Measurements from ENCODE around the gene GAB1.
"Not testable (repeated sequence)": the region's sequence is repeated elsewhere in the genome, so short reads cannot be mapped to it uniquely, and the experiment has no call there.

Gene GAB1

GRCh38 chr4:143338313-143338712 lies 1.6 kb downstream of the GAB1 start:
- DNase-seq (ENCODE audit: low read depth), result no peak

GRCh38 chr4:143339497-143339896 lies 2.8 kb downstream of the GAB1 start:
- DNase-seq (ENCODE audit: low read depth), result no peak

GRCh38 chr4:143341186-143341755 lies 4.6 kb downstream of the GAB1 start:
- DNase-seq (ENCODE audit: low read depth), result no peak

- no peak for DNase-seq (ENCODE audit: low read depth)
Measured at GRCh38 chr4:143343276-143343831, 6.7 kb downstream of the GAB1 start.

GRCh38 chr4:143344041-143344440 lies 7.4 kb downstream of the GAB1 start:
- no peak for DNase-seq (ENCODE audit: low read depth)

GRCh38 chr4:143344774-143345173 lies 8.1 kb downstream of the GAB1 start:
- DNase-seq (ENCODE audit: low read depth), result no peak

GRCh38 chr4:143345356-143345755 lies 8.7 kb downstream of the GAB1 start:
- DNase-seq (ENCODE audit: low read depth), result no peak

- no peak for DNase-seq (ENCODE audit: low read depth)
Measured at GRCh38 chr4:143346206-143346605, 9.5 kb downstream of the GAB1 start.

- no peak for DNase-seq (ENCODE audit: low read depth)
Measured at GRCh38 chr4:143347484-143348111, 10.9 kb downstream of the GAB1 start.

- DNase-seq (ENCODE audit: low read depth), result no peak
Measured at GRCh38 chr4:143348233-143349077, 11.8 kb downstream of the GAB1 start.

GRCh38 chr4:143349858-143350527 lies 13.3 kb downstream of the GAB1 start:
- DNase-seq (ENCODE audit: low read depth), result not testable (repeated sequence)

GRCh38 chr4:143351149-143351691 lies 14.5 kb downstream of the GAB1 start:
- no peak for DNase-seq (ENCODE audit: low read depth)

GRCh38 chr4:143351774-143352451 lies 15.2 kb downstream of the GAB1 start:
- no peak for DNase-seq (ENCODE audit: low read depth)

- DNase-seq (ENCODE audit: low read depth), result no peak
Measured at GRCh38 chr4:143352720-143353119, 16.0 kb downstream of the GAB1 start.

GRCh38 chr4:143353797-143354196 lies 17.1 kb downstream of the GAB1 start:
- DNase-seq (ENCODE audit: low read depth), result no peak

GRCh38 chr4:143354990-143355389 lies 18.3 kb downstream of the GAB1 start:
- no peak for DNase-seq (ENCODE audit: low read depth)

GRCh38 chr4:143355540-143356217 lies 19.0 kb downstream of the GAB1 start:
- DNase-seq (ENCODE audit: low read depth), result no peak

- DNase-seq (ENCODE audit: low read depth), result no peak
Measured at GRCh38 chr4:143356493-143356892, 19.8 kb downstream of the GAB1 start.

GRCh38 chr4:143357161-143357845 lies 20.6 kb downstream of the GAB1 start:
- DNase-seq (ENCODE audit: low read depth), result no peak

- DNase-seq (ENCODE audit: low read depth), result no peak
Measured at GRCh38 chr4:143358419-143358818, 21.7 kb downstream of the GAB1 start.
